ENCODE results near the gene CENPW.

The CENPW gene

DNA sequence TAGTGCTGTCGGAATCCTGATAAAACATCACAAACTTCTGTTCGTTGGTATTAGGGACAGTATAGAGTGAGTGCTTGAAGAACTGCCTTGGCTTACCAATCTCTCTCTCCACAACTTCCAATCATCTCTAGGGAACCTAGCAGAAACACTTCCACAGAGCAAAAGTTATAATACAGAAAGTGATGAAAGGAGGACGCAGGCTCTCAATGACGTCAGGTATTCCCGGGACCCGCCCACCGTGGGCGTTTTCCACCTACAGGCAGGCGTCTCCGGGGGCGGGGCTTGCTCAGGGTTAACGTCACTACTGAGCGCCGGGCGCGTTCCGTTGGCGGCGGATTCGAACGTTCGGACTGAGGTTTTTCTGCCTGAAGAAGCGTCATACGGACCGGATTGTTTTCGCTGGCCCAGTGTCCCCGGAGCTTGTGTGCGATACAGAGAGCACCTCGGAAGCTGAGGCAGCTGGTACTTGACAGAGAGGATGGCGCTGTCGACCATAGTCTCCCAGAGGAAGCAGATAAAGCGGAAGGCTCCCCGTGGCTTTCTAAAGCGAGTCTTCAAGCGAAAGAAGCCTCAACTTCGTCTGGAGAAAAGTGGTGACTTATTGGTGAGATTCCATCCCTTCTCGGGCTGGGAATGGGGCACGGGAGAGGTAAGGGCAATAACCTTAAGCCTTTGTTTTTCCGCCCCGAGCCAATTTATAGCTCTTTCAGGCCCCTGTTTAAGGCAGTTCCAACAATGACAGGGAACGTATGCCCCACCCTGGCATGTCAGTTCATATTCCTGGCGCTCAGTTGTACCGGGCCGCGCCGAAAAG is at the start of gene CENPW:
CENPW (plus strand) TSS at position 320 of the 814 bp plus-strand sequence; CDS start at position 479, 159 bp downstream.
- peak within 1 kb of the TSS; percentile 81 for H3K4me3 ChIP-seq (ENCODE audit: control insufficient read depth, low read depth, low read length)
- no peak for TF ChIP-seq CTCF (conservative IDR thresholded peaks at IDR 0.05; ENCODE audit: control insufficient read depth, insufficient read depth, low read depth, low read length)
- DNase-seq (ENCODE audit: low read depth): peak; percentile 91

DNA sequence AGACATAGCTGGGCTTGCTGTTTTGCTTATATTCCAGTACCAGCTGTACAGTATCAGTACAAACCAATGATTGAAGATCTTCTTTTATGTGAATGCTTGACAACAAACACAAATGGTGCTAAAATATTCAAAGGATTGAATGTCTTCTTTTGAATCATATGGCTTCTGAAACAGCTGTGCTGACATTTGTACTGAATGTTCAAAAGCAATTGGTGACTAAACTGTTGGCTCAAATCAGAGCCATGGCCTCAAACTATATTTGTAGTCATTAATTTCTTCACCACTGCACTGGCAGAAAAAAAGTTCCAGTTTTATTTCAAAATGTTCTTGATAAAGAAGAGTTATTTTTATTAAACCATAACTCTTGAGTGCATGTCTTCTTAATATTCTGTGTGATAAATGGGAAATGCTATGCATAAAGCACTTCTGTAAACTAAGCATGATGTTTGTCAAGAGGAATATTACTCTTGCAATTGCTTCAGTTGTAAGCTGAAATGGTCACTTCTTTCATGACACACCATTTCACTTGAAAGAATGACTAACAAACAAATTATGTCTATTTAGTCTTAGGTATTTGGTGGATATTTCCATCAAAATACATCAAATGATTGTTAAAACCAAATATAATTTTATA is 45.9 kb upstream of the CENPW start:
- H3K4me3 ChIP-seq (ENCODE audit: control insufficient read depth, low read depth, low read length): no peak overlapping the region
- no peak for TF ChIP-seq CTCF (conservative IDR thresholded peaks at IDR 0.05; ENCODE audit: control insufficient read depth, insufficient read depth, low read depth, low read length)
- peak; percentile 40 for DNase-seq (ENCODE audit: low read depth)

GRCh38 chr6:126300126-126300525 is 39.8 kb upstream of the CENPW start:
- DNase-seq (ENCODE audit: low read depth): no peak
- H3K4me3 ChIP-seq (ENCODE audit: control insufficient read depth, low read depth, low read length): no peak overlapping the region
- no peak for TF ChIP-seq CTCF (conservative IDR thresholded peaks at IDR 0.05; ENCODE audit: control insufficient read depth, insufficient read depth, low read depth, low read length)

DNA sequence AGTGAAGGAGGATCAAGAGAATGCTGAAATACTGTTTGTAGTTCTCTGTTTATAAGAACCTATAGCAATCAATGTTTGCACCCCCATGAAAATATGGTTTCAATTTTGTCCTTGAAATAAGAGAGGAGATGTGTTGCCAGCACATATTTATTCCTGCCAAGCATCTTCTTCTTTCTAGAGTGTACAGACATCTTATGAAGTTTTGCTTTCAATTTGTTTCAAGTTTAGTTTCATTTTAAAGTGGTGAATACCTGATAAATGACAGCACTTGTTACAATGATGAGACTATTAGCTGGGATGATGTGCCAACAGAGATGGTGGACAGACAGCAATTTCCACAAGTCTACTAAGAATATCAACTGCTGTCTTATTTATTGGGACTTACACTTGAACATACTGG is 39.2 kb upstream of the CENPW start:
- DNase-seq (ENCODE audit: low read depth): no peak
- TF ChIP-seq CTCF (conservative IDR thresholded peaks at IDR 0.05; ENCODE audit: control insufficient read depth, insufficient read depth, low read depth, low read length): no peak
- H3K4me3 ChIP-seq (ENCODE audit: control insufficient read depth, low read depth, low read length): no peak overlapping the region

DNA sequence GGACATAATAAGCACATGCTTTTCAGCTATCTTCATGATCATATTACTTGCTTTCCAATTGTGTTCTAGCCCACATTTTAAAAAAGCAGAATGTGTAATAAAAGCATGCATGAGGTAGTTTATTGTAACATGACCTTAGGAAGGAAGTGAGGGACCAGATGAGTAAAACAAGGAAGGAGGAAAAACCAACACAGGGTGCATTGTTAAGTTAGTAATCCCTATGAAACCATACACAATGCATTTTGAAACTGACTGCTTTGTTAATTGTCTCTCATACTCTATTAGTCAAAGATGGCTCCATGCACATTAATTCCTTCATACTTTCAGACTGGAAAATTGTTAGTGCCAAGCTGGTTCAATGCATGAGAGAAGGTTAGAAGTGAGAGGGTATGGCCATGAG is 37.7 kb upstream of the CENPW start:
- DNase-seq (ENCODE audit: low read depth): peak; percentile 13
- no peak overlapping the region for H3K4me3 ChIP-seq (ENCODE audit: control insufficient read depth, low read depth, low read length)
- no peak for TF ChIP-seq CTCF (conservative IDR thresholded peaks at IDR 0.05; ENCODE audit: control insufficient read depth, insufficient read depth, low read depth, low read length)

- no peak overlapping the region for H3K4me3 ChIP-seq (ENCODE audit: control insufficient read depth, low read depth, low read length)
- TF ChIP-seq CTCF (conservative IDR thresholded peaks at IDR 0.05; ENCODE audit: control insufficient read depth, insufficient read depth, low read depth, low read length): no peak
- peak; percentile 87 for DNase-seq (ENCODE audit: low read depth)
These were observed 32.1 kb upstream of the CENPW start for GRCh38 chr6:126307849-126308248.

Measured in fibroblast of mammary gland (primary cell).